ENCODE measurements around the gene MRPS18A.
"Not testable (repeated sequence)": the region's sequence is repeated elsewhere in the genome, so short reads cannot be mapped to it uniquely, and the experiment has no call there.

The MRPS18A gene

DNA sequence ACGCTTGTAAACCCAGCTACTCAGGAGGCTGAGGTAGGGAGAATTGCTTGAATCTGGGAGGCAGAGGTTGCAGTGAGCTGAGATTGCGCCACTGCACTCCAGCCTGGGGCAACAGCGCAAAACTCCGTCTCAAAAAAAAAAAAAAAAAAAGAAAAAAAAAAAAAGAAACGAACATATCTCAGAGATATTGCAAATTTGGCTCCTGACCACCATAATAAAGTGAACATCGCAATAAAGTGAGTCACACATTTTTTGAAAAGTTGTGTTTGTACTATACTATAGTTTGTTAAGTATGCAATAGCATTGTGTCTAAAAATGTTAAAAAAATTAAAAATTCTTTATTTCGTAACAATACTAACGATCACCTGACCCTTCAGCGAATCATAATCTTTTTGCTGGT lies 29.4 kb downstream of the MRPS18A start:
- no peak overlapping the region for H2BK5ac ChIP-seq (ENCODE audit: low read depth, low read length, poor library complexity)
- H3K79me1 ChIP-seq (ENCODE audit: low read length), result no peaks in the 10 kb centered on the region
- peak; percentile 16 to 84 for DNase-seq
- H4K91ac ChIP-seq (ENCODE audit: low read depth, low read length), result no peak overlapping the region
- no CpG with 5 or more reads among the region's 9 CpGs for WGBS (ENCODE audit: extremely low coverage, insufficient coverage, insufficient read length)
- no peak overlapping the region for H3K4me2 ChIP-seq (ENCODE audit: low read length)
- H4K8ac ChIP-seq (ENCODE audit: low read depth, low read length), result no peak overlapping the region
- no peak overlapping the region for H4K12ac ChIP-seq (ENCODE audit: low read depth, low read length)
- no peak overlapping the region for H2AK5ac ChIP-seq (ENCODE audit: low read length)
- no peaks in the 10 kb centered on the region for H3K27me3 ChIP-seq (ENCODE audit: insufficient read depth, low read length)
- H3K23ac ChIP-seq (ENCODE audit: low read length), result no peak overlapping the region
- no peaks in the 10 kb centered on the region for H3K4me1 ChIP-seq (ENCODE audit: control insufficient read depth in 1 of 2, insufficient read depth in 2 of 2, low read length in 2 of 2)
- H3K36me3 ChIP-seq (ENCODE audit: control insufficient read depth in 1 of 2, insufficient read depth in 2 of 2, low read length in 2 of 2), result no peaks in the 10 kb centered on the region
- H3K14ac ChIP-seq (ENCODE audit: low read length), result no peak overlapping the region
- H3K9ac ChIP-seq (ENCODE audit: low read length), result no peak overlapping the region
- no peak overlapping the region for H2BK12ac ChIP-seq (ENCODE audit: low read length)
- no peak overlapping the region for H2AFZ ChIP-seq (ENCODE audit: insufficient read depth, low read length, poor library complexity)
- H3K18ac ChIP-seq (ENCODE audit: low read length), result no peak overlapping the region
- H2BK120ac ChIP-seq (ENCODE audit: insufficient read depth, low read length, poor library complexity), result no peak overlapping the region
- no peaks in the 10 kb centered on the region for H3K9me3 ChIP-seq (ENCODE audit: insufficient read depth, low read depth, low read length)
- H3K4me3 ChIP-seq (ENCODE audit: low read depth, low read length), result no peak overlapping the region
- H3K4ac ChIP-seq (ENCODE audit: low read depth, low read length), result no peak overlapping the region
- no peaks in the 10 kb centered on the region for H3K79me2 ChIP-seq (ENCODE audit: control insufficient read depth, insufficient read depth, low read length, poor library complexity)
- no peak overlapping the region for H3K27ac ChIP-seq (ENCODE audit: low read depth, low read length)

GRCh38 chr6:43657221-43657802 lies 30.3 kb downstream of the MRPS18A start:
- no peak overlapping the region for H4K8ac ChIP-seq (ENCODE audit: low read depth, low read length)
- no peaks in the 10 kb centered on the region for H3K79me1 ChIP-seq (ENCODE audit: low read length)
- H3K4me1 ChIP-seq (ENCODE audit: control insufficient read depth in 1 of 2, insufficient read depth in 2 of 2, low read length in 2 of 2), result no peaks in the 10 kb centered on the region
- no peak overlapping the region for H2AK5ac ChIP-seq (ENCODE audit: low read length)
- H3K79me2 ChIP-seq (ENCODE audit: control insufficient read depth, insufficient read depth, low read length, poor library complexity), result no peaks in the 10 kb centered on the region
- no peak overlapping the region for H3K18ac ChIP-seq (ENCODE audit: low read length)
- no peak overlapping the region for H3K27ac ChIP-seq (ENCODE audit: low read depth, low read length)
- no peak overlapping the region for H2BK120ac ChIP-seq (ENCODE audit: insufficient read depth, low read length, poor library complexity)
- H3K36me3 ChIP-seq (ENCODE audit: control insufficient read depth in 1 of 2, insufficient read depth in 2 of 2, low read length in 2 of 2), result no peaks in the 10 kb centered on the region
- no peaks in the 10 kb centered on the region for H3K9me3 ChIP-seq (ENCODE audit: insufficient read depth, low read depth, low read length)
- no peak overlapping the region for H2AFZ ChIP-seq (ENCODE audit: insufficient read depth, low read length, poor library complexity)
- H3K4me3 ChIP-seq (ENCODE audit: low read depth, low read length), result no peak overlapping the region
- H3K9ac ChIP-seq (ENCODE audit: low read length), result no peak overlapping the region
- no peak overlapping the region for H4K91ac ChIP-seq (ENCODE audit: low read depth, low read length)
- WGBS (ENCODE audit: extremely low coverage, insufficient coverage, insufficient read length), result no CpG with 5 or more reads among the region's 3 CpGs
- DNase-seq, result no peak
- no peak overlapping the region for H3K23ac ChIP-seq (ENCODE audit: low read length)
- H3K4ac ChIP-seq (ENCODE audit: low read depth, low read length), result no peak overlapping the region
- H4K12ac ChIP-seq (ENCODE audit: low read depth, low read length), result no peak overlapping the region
- H2BK12ac ChIP-seq (ENCODE audit: low read length), result no peak overlapping the region
- H3K27me3 ChIP-seq (ENCODE audit: insufficient read depth, low read length), result no peaks in the 10 kb centered on the region
- no peak overlapping the region for H3K4me2 ChIP-seq (ENCODE audit: low read length)
- no peak overlapping the region for H3K14ac ChIP-seq (ENCODE audit: low read length)
- H2BK5ac ChIP-seq (ENCODE audit: low read depth, low read length, poor library complexity), result no peak overlapping the region

- not testable (repeated sequence) for H4K8ac ChIP-seq (ENCODE audit: low read depth, low read length); H3K79me2 ChIP-seq (ENCODE audit: control insufficient read depth, insufficient read depth, low read length, poor library complexity); H2BK12ac ChIP-seq (ENCODE audit: low read length); H3K14ac ChIP-seq (ENCODE audit: low read length); H3K18ac ChIP-seq (ENCODE audit: low read length); H3K9me3 ChIP-seq (ENCODE audit: insufficient read depth, low read depth, low read length); H3K79me1 ChIP-seq (ENCODE audit: low read length); H3K27ac ChIP-seq (ENCODE audit: low read depth, low read length); H3K23ac ChIP-seq (ENCODE audit: low read length); DNase-seq; H3K36me3 ChIP-seq (ENCODE audit: control insufficient read depth in 1 of 2, insufficient read depth in 2 of 2, low read length in 2 of 2); H4K91ac ChIP-seq (ENCODE audit: low read depth, low read length); H3K4me2 ChIP-seq (ENCODE audit: low read length); H3K4me3 ChIP-seq (ENCODE audit: low read depth, low read length); H2AFZ ChIP-seq (ENCODE audit: insufficient read depth, low read length, poor library complexity); H3K27me3 ChIP-seq (ENCODE audit: insufficient read depth, low read length); H3K4ac ChIP-seq (ENCODE audit: low read depth, low read length); H4K12ac ChIP-seq (ENCODE audit: low read depth, low read length); H3K4me1 ChIP-seq (ENCODE audit: control insufficient read depth in 1 of 2, insufficient read depth in 2 of 2, low read length in 2 of 2); H2AK5ac ChIP-seq (ENCODE audit: low read length); H2BK120ac ChIP-seq (ENCODE audit: insufficient read depth, low read length, poor library complexity); H2BK5ac ChIP-seq (ENCODE audit: low read depth, low read length, poor library complexity); H3K9ac ChIP-seq (ENCODE audit: low read length)
- no CpG with 5 or more reads among the region's 2 CpGs for WGBS (ENCODE audit: extremely low coverage, insufficient coverage, insufficient read length)
These were observed 34.8 kb downstream of the MRPS18A start for GRCh38 chr6:43652822-43653221.

GRCh38 chr6:43648248-43648647 lies 39.3 kb downstream of the MRPS18A start:
- no peak overlapping the region for H3K23ac ChIP-seq (ENCODE audit: low read length)
- no peak overlapping the region for H2BK12ac ChIP-seq (ENCODE audit: low read length)
- H4K91ac ChIP-seq (ENCODE audit: low read depth, low read length), result no peak overlapping the region
- no peak overlapping the region for H3K9ac ChIP-seq (ENCODE audit: low read length)
- H3K27me3 ChIP-seq (ENCODE audit: insufficient read depth, low read length), result no peaks in the 10 kb centered on the region
- no peak overlapping the region for H3K27ac ChIP-seq (ENCODE audit: low read depth, low read length)
- H2AFZ ChIP-seq (ENCODE audit: insufficient read depth, low read length, poor library complexity), result no peak overlapping the region
- H3K18ac ChIP-seq (ENCODE audit: low read length), result no peak overlapping the region
- H2AK5ac ChIP-seq (ENCODE audit: low read length), result no peak overlapping the region
- H3K79me1 ChIP-seq (ENCODE audit: low read length), result no peaks in the 10 kb centered on the region
- no peak overlapping the region for H2BK120ac ChIP-seq (ENCODE audit: insufficient read depth, low read length, poor library complexity)
- no peak overlapping the region for H3K4me3 ChIP-seq (ENCODE audit: low read depth, low read length)
- H2BK5ac ChIP-seq (ENCODE audit: low read depth, low read length, poor library complexity), result no peak overlapping the region
- no peak for DNase-seq
- H3K36me3 ChIP-seq (ENCODE audit: control insufficient read depth in 1 of 2, insufficient read depth in 2 of 2, low read length in 2 of 2), result no peaks in the 10 kb centered on the region
- H3K4me2 ChIP-seq (ENCODE audit: low read length), result no peak overlapping the region
- no peak overlapping the region for H3K14ac ChIP-seq (ENCODE audit: low read length)
- WGBS (ENCODE audit: extremely low coverage, insufficient coverage, insufficient read length), result no CpG with 5 or more reads among the region's 2 CpGs
- H3K4me1 ChIP-seq (ENCODE audit: control insufficient read depth in 1 of 2, insufficient read depth in 2 of 2, low read length in 2 of 2), result peaks cover 4 to 5% of the 10 kb centered on the region in 2 experiments
- no peaks in the 10 kb centered on the region for H3K9me3 ChIP-seq (ENCODE audit: insufficient read depth, low read depth, low read length)
- no peaks in the 10 kb centered on the region for H3K79me2 ChIP-seq (ENCODE audit: control insufficient read depth, insufficient read depth, low read length, poor library complexity)
- no peak overlapping the region for H4K8ac ChIP-seq (ENCODE audit: low read depth, low read length)
- no peak overlapping the region for H4K12ac ChIP-seq (ENCODE audit: low read depth, low read length)
- no peak overlapping the region for H3K4ac ChIP-seq (ENCODE audit: low read depth, low read length)

Measured in trophoblast cell (in vitro differentiated cells and primary cell).